SK-N-SH treated with all-trans-retinoic acid at 6 μM for 48 hours (cell line): ENCODE measurements around the gene TRIM65.

Experiments
- ATAC-seq: fragments of 200-7000 bp; cut with Tn5 transposase; 3 replicates; pipeline ENCODE4 v1.9.1; 2020; ENCODE audit warnings: mild to moderate bottlenecking, moderate library complexity
- BACH2 ChIP-seq: fragments of 250-450 bp; sonication (Bioruptor Pico); IDR thresholded peaks from 2 replicates; pipeline ENCODE4 v1.9.0; 2021; ENCODE audit warnings: mild to moderate bottlenecking, borderline replicate concordance
- CREB5 ChIP-seq: fragments of 250-450 bp; sonication (Bioruptor Pico); IDR thresholded peaks from 2 replicates; pipeline ENCODE4 v1.5.1; 2020; ENCODE audit warnings: low read depth, mild to moderate bottlenecking, moderate library complexity
- CSDC2 ChIP-seq: fragments of 250-450 bp; sonication (Bioruptor Pico); IDR thresholded peaks from 2 replicates; pipeline ENCODE4 v1.5.0; 2020; ENCODE audit warnings: mild to moderate bottlenecking, moderate library complexity
- CSRNP3 ChIP-seq: fragments of 250-450 bp; sonication (Bioruptor Pico); IDR thresholded peaks from 2 replicates; pipeline ENCODE4 v1.5.1; 2021; ENCODE audit warnings: mild to moderate bottlenecking, moderate library complexity
- ESRRG ChIP-seq: fragments of 250-450 bp; sonication (Bioruptor Pico); IDR thresholded peaks from 2 replicates; pipeline ENCODE4 v1.6.1; 2021; ENCODE audit warnings: mild to moderate bottlenecking
- GLIS3 ChIP-seq: fragments of 250-450 bp; sonication (Bioruptor Pico); IDR thresholded peaks from 2 replicates; pipeline ENCODE4 v1.5.0; 2020; ENCODE audit warnings: mild to moderate bottlenecking, moderate library complexity
- ISL1 ChIP-seq: fragments of 250-450 bp; sonication (Bioruptor Pico); IDR thresholded peaks from 2 replicates; pipeline ENCODE4 v2.1.2; 2022; ENCODE audit warnings: mild to moderate bottlenecking, moderate library complexity
- OSR1 ChIP-seq: fragments of 250-450 bp; sonication (Bioruptor Pico); IDR thresholded peaks from 2 replicates; pipeline ENCODE4 v1.8.0; 2022; ENCODE audit warnings: moderate library complexity, mild to moderate bottlenecking, inconsistent platforms
- PATZ1 ChIP-seq: fragments of 250-450 bp; sonication (Bioruptor Pico); IDR thresholded peaks from 2 replicates; pipeline ENCODE4 v1.8.0; 2020; ENCODE audit warnings: mild to moderate bottlenecking, moderate library complexity, borderline replicate concordance
- POU6F1 ChIP-seq: fragments of 250-450 bp; sonication (Bioruptor Pico); IDR thresholded peaks from 2 replicates; pipeline ENCODE4 v1.8.0; 2021; ENCODE audit warnings: low read depth, mild to moderate bottlenecking, moderate library complexity, borderline replicate concordance
- RARB ChIP-seq: fragments of 250-450 bp; sonication (Bioruptor Pico); IDR thresholded peaks from 2 replicates; pipeline ENCODE4 v1.8.0; 2021; ENCODE audit warnings: mild to moderate bottlenecking, moderate library complexity
- TCF4 ChIP-seq: fragments of 250-450 bp; sonication (Bioruptor Pico); IDR thresholded peaks from 2 replicates; pipeline ENCODE4 v1.8.0; 2021; ENCODE audit warnings: mild to moderate bottlenecking, moderate library complexity, borderline replicate concordance
- TOX ChIP-seq: fragments of 250-450 bp; sonication (Bioruptor Pico); IDR thresholded peaks from 2 replicates; pipeline ENCODE4 v1.8.0; 2021; ENCODE audit warnings: mild to moderate bottlenecking, moderate library complexity, borderline replicate concordance
- TSHZ2 ChIP-seq: fragments of 250-450 bp; sonication (Bioruptor Pico); IDR thresholded peaks from 2 replicates; pipeline ENCODE4 v1.5.0; 2020; ENCODE audit warnings: mild to moderate bottlenecking, moderate library complexity
- ZC3H10 ChIP-seq: fragments of 250-450 bp; sonication (Bioruptor Pico); IDR thresholded peaks from 2 replicates; pipeline ENCODE4 v1.5.1; 2021; ENCODE audit warnings: mild to moderate bottlenecking, moderate library complexity
- ZFP3 ChIP-seq: fragments of 250-450 bp; sonication (Bioruptor Pico); IDR thresholded peaks from 2 replicates; pipeline ENCODE4 v1.5.0; 2020; ENCODE audit warnings: mild to moderate bottlenecking, moderate library complexity
- ZFP30 ChIP-seq: fragments of 450-650 bp; formaldehyde crosslinking; IDR thresholded peaks from 2 replicates; pipeline ENCODE4 v1.5.0; 2022; ENCODE audit warnings: mild to moderate bottlenecking, moderate library complexity
- ZNF565 ChIP-seq: fragments of 450-650 bp; formaldehyde crosslinking; conservative IDR thresholded peaks from 2 replicates; pipeline ENCODE4 v1.5.0; 2020; ENCODE audit warnings: low read depth, mild to moderate bottlenecking, moderate library complexity
- ZNF8 ChIP-seq: fragments of 450-650 bp; formaldehyde crosslinking; IDR thresholded peaks from 2 replicates; pipeline ENCODE4 v1.5.0; 2020; ENCODE audit warnings: mild to moderate bottlenecking, moderate library complexity

TRIM65 gene

GRCh38 chr17:75919611-75920010 lies 22.9 kb upstream of the TRIM65 start:
- TF ChIP-seq RARB (CRISPR knock-in tag) (no peak), TCF4 (no peak), ZNF8 (CRISPR knock-in tag) (no peak), ZNF565 (CRISPR knock-in tag) (no peak), ZC3H10 (CRISPR knock-in tag) (no peak), CSRNP3 (CRISPR knock-in tag) (no peak), TOX (CRISPR knock-in tag) (no peak), CREB5 (CRISPR knock-in tag) (no peak), TSHZ2 (CRISPR knock-in tag) (no peak)
- ATAC-seq, result no peak

GRCh38 chr17:75917917-75918445 lies 21.2 kb upstream of the TRIM65 start:
- no peak for ATAC-seq
- TF ChIP-seq OSR1 (CRISPR knock-in tag) (no peak), CSDC2 (CRISPR knock-in tag) (no peak), BACH2 (CRISPR knock-in tag) (no peak), ZNF8 (CRISPR knock-in tag) (no peak), CREB5 (CRISPR knock-in tag) (no peak), ISL1 (CRISPR knock-in tag) (no peak), ZNF565 (CRISPR knock-in tag) (no peak), PATZ1 (CRISPR knock-in tag) (no peak), CSRNP3 (CRISPR knock-in tag) (no peak), ZFP3 (CRISPR knock-in tag) (no peak), GLIS3 (no peak), ESRRG (CRISPR knock-in tag) (no peak), TCF4 (no peak), ZFP30 (no peak), POU6F1 (CRISPR knock-in tag) (no peak)
